ENCODE results near the gene TPBGL.

- TF ChIP-seq CTCF (IDR thresholded peaks at IDR 0.05; ENCODE audit: extremely low read depth in 1 of 2, insufficient read depth in 1 of 2, low read depth in 1 of 2, low read length in 2 of 2), result no peak
- no peak for TF ChIP-seq POLR2AphosphoS5 (IDR thresholded peaks at IDR 0.05; ENCODE audit: insufficient read depth, low read depth, low read length)
- TF ChIP-seq POLR2A (IDR thresholded peaks at IDR 0.05; ENCODE audit: low read depth, low read length), result no peak
- no peak for TF ChIP-seq MYC (IDR thresholded peaks at IDR 0.05; ENCODE audit: low read depth, low read length)
These were observed 24.4 kb downstream of the TPBGL start for GRCh38 chr11:75264971-75265370.

Data from endothelial cell of umbilical vein (primary cell).